Spleen (tissue), 11 donors: ENCODE measurements around the gene ATP23. TPM values are rescaled to one million over a fixed set of nuclear protein-coding genes. Genes with fewer than 3 reads are reported as not detected.

ENCODE experiments used
- DNase-seq: peaks from one replicate; pipeline ENCODE4 v3.0.0-alpha.2; 2020
- H3K27ac ChIP-seq, 8 donors: fragments of 200-600 bp; sonication (generic) in 7 of 8; 1 replicate in 4 of 8; 2 replicates in 4 of 8; pipeline versions ENCODE4 v1.5.0 to v1.8.0; 2016 to 2021; ENCODE audit warnings: inconsistent platforms in 4 of 8, mild to moderate bottlenecking in 4 of 8, moderate library complexity in 1 of 8
- H3K27me3 ChIP-seq, 7 donors: fragments of 200-600 bp; sonication (generic) in 6 of 7; replicated peaks in 1 of 7; 1 replicate in 4 of 7; 2 replicates in 3 of 7; pipeline versions ENCODE4 v1.5.0 to v1.8.0; 2016 to 2021; ENCODE audit warnings: inconsistent platforms in 3 of 7, mild to moderate bottlenecking in 1 of 7
- H3K36me3 ChIP-seq, 6 donors: fragments of 200-600 bp; sonication (generic) in 5 of 6; 1 replicate in 4 of 6; 2 replicates in 2 of 6; pipeline versions ENCODE4 v1.5.0 to v1.8.0; 2016 to 2021; ENCODE audit warnings: inconsistent platforms in 2 of 6
- H3K4me1 ChIP-seq, 6 donors: fragments of 200-600 bp; sonication (generic) in 5 of 6; 1 replicate in 3 of 6; 2 replicates in 3 of 6; pipeline versions ENCODE4 v1.5.0 to v1.8.0; 2016 to 2021; ENCODE audit warnings: inconsistent platforms in 3 of 6
- H3K4me3 ChIP-seq, 8 donors: fragments of 200-600 bp; sonication (generic) in 7 of 8; 1 replicate in 4 of 8; 2 replicates in 4 of 8; pipeline versions ENCODE4 v1.5.0 to v1.8.0; 2016 to 2021; ENCODE audit warnings: inconsistent platforms in 4 of 8, mild to moderate bottlenecking in 4 of 8, moderate library complexity in 2 of 8
- H3K9me3 ChIP-seq, 8 donors: fragments of 200-600 bp; sonication (generic) in 7 of 8; 1 replicate in 4 of 8; 2 replicates in 4 of 8; pipeline versions ENCODE4 v1.5.0 to v1.8.0; 2016 to 2021; ENCODE audit warnings: inconsistent platforms in 4 of 8
- POLR2A ChIP-seq, 3 donors: fragments of 450-650 bp; IDR thresholded peaks; one replicate each; pipeline ENCODE4 v1.5.1; 2017; ENCODE audit warnings: antibody characterized with exemption in 3 of 3, mild to moderate bottlenecking in 1 of 3
- POLR2AphosphoS5 ChIP-seq, 3 donors: sonication (generic); formaldehyde crosslinking; IDR thresholded peaks; one replicate each; pipeline ENCODE4 v1.5.1; 2017; ENCODE audit warnings: antibody characterized with exemption in 3 of 3
- WGBS, 5 donors: extraction: QIAGEN DNeasy Blood & Tissue Kit in 3 of 5; methylation state at CpG; one replicate each; pipeline versions ENCODE4 v1.1.5 to v1.1.7; 2013 to 2018; 5-methylcytosine and 5-hydroxymethylcytosine counted together
- intact Hi-C: fragments of 100-400 bp; cut with DNase I; formaldehyde crosslinking; loops from one replicate; pipeline ENCODE4 v1.15.0; 2023; ENCODE audit warnings: low total_unique reads
- polyA plus RNA-seq, 3 donors: library from polyadenylated mRNA; stranded (reverse); fragments of 200-250 nt; gene quantifications; one replicate each; pipeline ENCODE4 v1.2.1, GENCODE V29; 2013
- total RNA-seq, 7 donors: library from RNA; depleted of rRNA in 3 of 7; stranded (reverse); fragments of >200 nt in 3 of 7; fragmentation: NEBNext Ultra II Directional in 4 of 7; extraction: Animal tissue kit (Norgen Biotek cat#: 25700) in 4 of 7; gene quantifications; one replicate each; pipeline versions ENCODE4 v1.1.0 to v1.2.1, GENCODE V29; 2016 to 2021
- TF ChIP-seq, protein P1 (sequence below), 11 experiments: fragments of 200-600 bp in 7 of 11; fragments of 450-650 bp in 4 of 11; sonication (generic) in 4 of 11; IDR thresholded peaks in 8 of 11; conservative IDR thresholded peaks in 3 of 11; 1 replicate in 7 of 11; 2 replicates in 4 of 11; pipeline versions ENCODE4 v1.4.0 to v1.8.0; 2016 to 2021; ENCODE audit warnings: antibody characterized with exemption in 11 of 11, inconsistent platforms in 4 of 11, mild to moderate bottlenecking in 1 of 11
- donor health status: healthy with polysubstance abuse.
- donor health status: DM: no; HTN: no; CAD: no; lungs with moderate emphysema.
- donor health status: DM: no; HTN: no; CAD: no.
- donor health status: Bipolar disorder and iron deficiency.
- donor health status: healthy.
- donor health status: DM: no; HTN: no; CAD: no.
- donor health status: DM: yes; HTN: yes; CAD: no.

The ATP23 gene
- total and polyA plus RNA-seq, 10 donors = 2.5 to 11.8 (median 5.8) TPM

- no peak overlapping the region for H3K4me3 ChIP-seq
- no peaks in the 10 kb centered on the region for H3K36me3 ChIP-seq
- no peaks in the 10 kb centered on the region for H3K4me1 ChIP-seq
- intact Hi-C loops = no loop called here
- TF ChIP-seq POLR2A (IDR thresholded peaks at IDR 0.05) = no peak
- TF ChIP-seq, protein P1, sequence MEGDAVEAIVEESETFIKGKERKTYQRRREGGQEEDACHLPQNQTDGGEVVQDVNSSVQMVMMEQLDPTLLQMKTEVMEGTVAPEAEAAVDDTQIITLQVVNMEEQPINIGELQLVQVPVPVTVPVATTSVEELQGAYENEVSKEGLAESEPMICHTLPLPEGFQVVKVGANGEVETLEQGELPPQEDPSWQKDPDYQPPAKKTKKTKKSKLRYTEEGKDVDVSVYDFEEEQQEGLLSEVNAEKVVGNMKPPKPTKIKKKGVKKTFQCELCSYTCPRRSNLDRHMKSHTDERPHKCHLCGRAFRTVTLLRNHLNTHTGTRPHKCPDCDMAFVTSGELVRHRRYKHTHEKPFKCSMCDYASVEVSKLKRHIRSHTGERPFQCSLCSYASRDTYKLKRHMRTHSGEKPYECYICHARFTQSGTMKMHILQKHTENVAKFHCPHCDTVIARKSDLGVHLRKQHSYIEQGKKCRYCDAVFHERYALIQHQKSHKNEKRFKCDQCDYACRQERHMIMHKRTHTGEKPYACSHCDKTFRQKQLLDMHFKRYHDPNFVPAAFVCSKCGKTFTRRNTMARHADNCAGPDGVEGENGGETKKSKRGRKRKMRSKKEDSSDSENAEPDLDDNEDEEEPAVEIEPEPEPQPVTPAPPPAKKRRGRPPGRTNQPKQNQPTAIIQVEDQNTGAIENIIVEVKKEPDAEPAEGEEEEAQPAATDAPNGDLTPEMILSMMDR (IDR thresholded peaks at IDR 0.05 in 8 of 11, conservative IDR thresholded peaks at IDR 0.05 in 3 of 11) = no peak
- TF ChIP-seq POLR2AphosphoS5 (IDR thresholded peaks at IDR 0.05) = no peak
- no peak overlapping the region for H3K27ac ChIP-seq
- H3K27me3 ChIP-seq = no peaks in the 10 kb centered on the region
- H3K9me3 ChIP-seq = peaks cover 0 to 3% (median 0%) of the 10 kb centered on the region in 8 donors
- no peak for DNase-seq
Measured at GRCh38 chr12:57985685-57986084, 44.3 kb downstream of the ATP23 start.

GRCh38 chr12:57989838-57990237, 48.5 kb downstream of the ATP23 start:
- DNase-seq = no peak
- no peak overlapping the region for H3K27ac ChIP-seq
- H3K4me3 ChIP-seq = no peak overlapping the region
- H3K36me3 ChIP-seq = no peaks in the 10 kb centered on the region
- intact Hi-C loops = no loop called here
- TF ChIP-seq, protein P1 (IDR thresholded peaks at IDR 0.05 in 8 of 11, conservative IDR thresholded peaks at IDR 0.05 in 3 of 11) = no peak
- TF ChIP-seq POLR2AphosphoS5 (IDR thresholded peaks at IDR 0.05) = no peak
- no peak for TF ChIP-seq POLR2A (IDR thresholded peaks at IDR 0.05)
- no peaks in the 10 kb centered on the region for H3K27me3 ChIP-seq
- no peaks in the 10 kb centered on the region for H3K4me1 ChIP-seq
- H3K9me3 ChIP-seq = peaks cover 0 to 3% (median 0%) of the 10 kb centered on the region in 8 donors

GRCh38 chr12:57990241-57990883, 49.0 kb downstream of the ATP23 start:
- Histone ChIP-seq H3K4me3 (no peak overlapping the region), H3K36me3 (no peaks in the 10 kb centered on the region), H3K27me3 (no peaks in the 10 kb centered on the region), H3K9me3 (peaks cover 0 to 4% (median under 1%) of the 10 kb centered on the region in 8 donors), H3K4me1 (no peaks in the 10 kb centered on the region), H3K27ac (no peak overlapping the region)
- intact Hi-C loops = no loop called here
- 96 to 99% (median 98%) methylated on average over 6 of the region's 6 CpGs for WGBS, 5 donors
- TF ChIP-seq, protein P1 (IDR thresholded peaks at IDR 0.05 in 8 of 11, conservative IDR thresholded peaks at IDR 0.05 in 3 of 11) = no peak
- no peak for TF ChIP-seq POLR2AphosphoS5 (IDR thresholded peaks at IDR 0.05)
- no peak for TF ChIP-seq POLR2A (IDR thresholded peaks at IDR 0.05)
- no peak for DNase-seq

- intact Hi-C loops = no loop called here
- peaks cover 5 to 19% (median 16%) of the 10 kb centered on the region in 8 donors for H3K9me3 ChIP-seq
- H3K4me1 ChIP-seq = no peaks in the 10 kb centered on the region
- 65 to 83% (median 69%) methylated on average over 2 of the region's 2 CpGs for WGBS, 5 donors
- H3K4me3 ChIP-seq = no peak overlapping the region
- TF ChIP-seq, protein P1 (IDR thresholded peaks at IDR 0.05 in 8 of 11, conservative IDR thresholded peaks at IDR 0.05 in 3 of 11) = no peak
- no peak for TF ChIP-seq POLR2A (IDR thresholded peaks at IDR 0.05)
- no peak for TF ChIP-seq POLR2AphosphoS5 (IDR thresholded peaks at IDR 0.05)
- no peaks in the 10 kb centered on the region for H3K36me3 ChIP-seq
- H3K27me3 ChIP-seq = no peaks in the 10 kb centered on the region
- no peak overlapping the region for H3K27ac ChIP-seq
- no peak for DNase-seq
Measured at GRCh38 chr12:57992001-57992400, 50.6 kb downstream of the ATP23 start.
